ENCODE results near the gene METTL15.

DNA sequence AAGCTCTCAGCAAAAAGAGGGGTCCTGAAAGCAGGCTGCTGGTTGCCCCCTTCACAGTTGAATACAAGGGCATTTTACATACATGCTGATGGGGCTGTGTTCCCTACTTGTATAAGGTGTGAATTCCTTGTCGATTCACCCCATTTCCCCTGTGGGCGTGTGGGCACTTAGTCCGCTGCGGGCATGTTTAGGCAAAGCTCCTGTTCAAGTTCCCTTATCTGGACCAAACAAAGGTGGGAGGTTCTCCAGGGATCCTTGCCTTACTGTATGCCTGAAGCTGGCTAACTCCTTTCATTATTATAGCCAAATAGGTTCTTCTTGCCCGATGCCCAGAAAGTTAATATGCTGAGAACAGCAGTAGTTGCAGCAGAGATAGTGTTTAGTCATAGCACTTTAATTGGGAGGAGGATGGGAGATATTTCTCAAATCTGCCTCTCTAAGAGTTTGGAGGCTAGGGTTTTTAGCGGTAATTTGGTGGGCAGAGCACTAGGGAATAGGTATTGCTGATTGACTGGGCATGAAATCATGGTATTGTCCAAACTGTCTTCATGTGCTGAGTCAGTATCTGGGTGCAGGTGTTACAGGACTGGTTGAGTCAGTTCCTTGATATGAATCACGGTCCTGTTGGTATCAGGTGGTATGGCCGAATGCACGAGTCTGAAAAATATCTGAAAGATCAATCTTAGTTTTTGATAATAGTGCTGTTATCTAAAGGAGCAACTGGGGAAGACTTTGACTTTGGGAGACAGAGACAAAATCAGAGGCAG is 32.7 kb downstream of the METTL15 start:
- TF ChIP-seq CTCF (IDR thresholded peaks at IDR 0.05) (no peak), POLR2A (IDR thresholded peaks at IDR 0.05) (no peak)
